Left hindlimb (tissue), 1 donor: ENCODE data around the gene DOCK4.
"Not testable (repeated sequence)": the region's sequence is repeated elsewhere in the genome, so short reads cannot be mapped to it uniquely, and the experiment has no call there.

Experiments used
- DNase-seq: peaks from one replicate; pipeline ENCODE4 v3.0.0-alpha.2; 2018

Gene DOCK4

GRCh38 chr7:112206238-112206990 is at the start of gene DOCK4, which contains the start of gene ZNF277:
Gene DOCK4, minus strand, starts transcription at chr7:112206399. Its CDS starts 261 bp downstream, at chr7:112206138.
Gene ZNF277, plus strand, starts transcription at chr7:112206695. Its CDS starts 22 bp downstream, at chr7:112206717.
- peak; percentile 99 for DNase-seq

- DNase-seq = no peak
Observed at GRCh38 chr7:112255388-112255720, 49.2 kb upstream of the DOCK4 start.

- no peak for DNase-seq
Observed at GRCh38 chr7:112254709-112255387, 48.6 kb upstream of the DOCK4 start.

- no peak for DNase-seq
Observed at GRCh38 chr7:112254156-112254555, 48.0 kb upstream of the DOCK4 start.

- DNase-seq = no peak
Observed at GRCh38 chr7:112252691-112253090, 46.5 kb upstream of the DOCK4 start.

- no peak for DNase-seq
Observed at GRCh38 chr7:112252141-112252540, 45.9 kb upstream of the DOCK4 start.

GRCh38 chr7:112249967-112250366 is 43.8 kb upstream of the DOCK4 start:
- DNase-seq = not testable (repeated sequence)

- DNase-seq = no peak
Observed at GRCh38 chr7:112248598-112248997, 42.4 kb upstream of the DOCK4 start.

GRCh38 chr7:112238852-112239610 is 32.8 kb upstream of the DOCK4 start:
- DNase-seq = no peak

GRCh38 chr7:112238330-112238729 is 32.1 kb upstream of the DOCK4 start:
- DNase-seq = no peak

- no peak for DNase-seq
Observed at GRCh38 chr7:112236597-112236996, 30.4 kb upstream of the DOCK4 start.

- DNase-seq = no peak
Observed at GRCh38 chr7:112234147-112234546, 27.9 kb upstream of the DOCK4 start.

- DNase-seq = no peak
Observed at GRCh38 chr7:112233048-112233697, 27.0 kb upstream of the DOCK4 start.

GRCh38 chr7:112232212-112232978 is 26.2 kb upstream of the DOCK4 start:
- no peak for DNase-seq

- no peak for DNase-seq
Observed at GRCh38 chr7:112228632-112229031, 22.4 kb upstream of the DOCK4 start.

GRCh38 chr7:112226701-112227276 is 20.6 kb upstream of the DOCK4 start:
- DNase-seq = no peak

- DNase-seq = no peak
Observed at GRCh38 chr7:112225006-112225405, 18.8 kb upstream of the DOCK4 start.

GRCh38 chr7:112224186-112224585 is 18.0 kb upstream of the DOCK4 start:
- no peak for DNase-seq

GRCh38 chr7:112223310-112223709 is 17.1 kb upstream of the DOCK4 start:
- no peak for DNase-seq

GRCh38 chr7:112220877-112221434 is 14.8 kb upstream of the DOCK4 start:
- DNase-seq = no peak

- no peak for DNase-seq
Observed at GRCh38 chr7:112215787-112216186, 9.6 kb upstream of the DOCK4 start.

GRCh38 chr7:112214883-112215282 is 8.7 kb upstream of the DOCK4 start:
- no peak for DNase-seq
